Caco-2 (cell line): ENCODE results near the gene TMEM205. TPM values are rescaled to one million over a fixed set of nuclear protein-coding genes. Genes with fewer than 3 reads are reported as not detected.
A peak's percentile ranks its signal among the peaks of the same experiment; 100 is the strongest.
"Not testable (repeated sequence)": the region's sequence is repeated elsewhere in the genome, so short reads cannot be mapped to it uniquely, and the experiment has no call there.

Source experiments
- BruUV-seq: library from RNA; stranded (reverse); fragments of 400-500 nt; replicated peaks from 2 replicates; lab custom pipeline; 2021; lab: Mats Ljungman, UMichigan
- CTCF ChIA-PET: fragments of 300-600 bp; sonication (Branson Sonifier 250); formaldehyde crosslinking; loops from one replicate; lab custom pipeline; 2022; ENCODE audit warnings: antibody characterized with exemption; lab: Charles Lee
- POLR2A ChIA-PET: fragments of 300-600 bp; sonication (Branson Sonifier 250); formaldehyde crosslinking; loops from one replicate; lab custom pipeline; 2022; ENCODE audit warnings: antibody characterized with exemption; lab: Charles Lee
- DNase-seq, 2 experiments: peaks; one replicate each; pipeline versions ENCODE4 v3.0.0 to v3.0.0-alpha.2; 2020 to 2022
- H3K27me3 ChIP-seq: replicated peaks from 2 replicates; pipeline ENCODE4 v1.6.0; 2011; ENCODE audit warnings: low read length; ENCODE audit not compliant: control insufficient read depth, insufficient read depth
- H3K36me3 ChIP-seq: 2 replicates; pipeline ENCODE4 v1.5.1; 2011; ENCODE audit warnings: low read length; ENCODE audit not compliant: control insufficient read depth, insufficient read depth
- H3K4me1 ChIP-seq: fragments of 250-450 bp; sonication (Bioruptor Pico); 2 replicates; pipeline ENCODE4 v1.5.1; 2020; ENCODE audit warnings: mild to moderate bottlenecking
- H3K4me3 ChIP-seq: 2 replicates; pipeline ENCODE4 v1.5.1; 2011; ENCODE audit warnings: low read depth, mild to moderate bottlenecking, control low read depth, low read length
- H3K9me3 ChIP-seq: fragments of 250-450 bp; sonication (Bioruptor Pico); 2 replicates; pipeline ENCODE4 v1.5.1; 2020; ENCODE audit warnings: mild to moderate bottlenecking, moderate library complexity
- H3K27ac Mint-ChIP-seq: one replicate; pipeline ENCODE4 v1.8.0; 2022; ENCODE audit warnings: mixed read lengths; ENCODE audit not compliant: unreplicated experiment
- H3K27me3 Mint-ChIP-seq: one replicate; pipeline ENCODE4 v1.8.0; 2022; ENCODE audit warnings: mixed read lengths; ENCODE audit not compliant: insufficient read depth, unreplicated experiment
- H3K36me3 Mint-ChIP-seq: one replicate; pipeline ENCODE4 v1.8.0; 2022; ENCODE audit warnings: mild to moderate bottlenecking, mixed read lengths; ENCODE audit not compliant: insufficient read depth, unreplicated experiment
- H3K4me1 Mint-ChIP-seq: one replicate; pipeline ENCODE4 v1.8.0; 2022; ENCODE audit warnings: low read depth, mixed read lengths; ENCODE audit not compliant: unreplicated experiment
- H3K4me3 Mint-ChIP-seq: one replicate; pipeline ENCODE4 v1.8.0; 2022; ENCODE audit warnings: mild to moderate bottlenecking, moderate library complexity, mixed read lengths; ENCODE audit not compliant: unreplicated experiment
- H3K9me3 Mint-ChIP-seq: one replicate; pipeline ENCODE4 v1.8.0; 2022; ENCODE audit warnings: mixed read lengths; ENCODE audit not compliant: unreplicated experiment
- CTCF ChIP-seq, 2 experiments: fragments of 200-600 bp in 1 of 2; IDR thresholded peaks; 1 replicate in 1 of 2; 2 replicates in 1 of 2; pipeline versions ENCODE4 v1.5.1 to v1.8.0; 2011 to 2022; ENCODE audit warnings: antibody characterized with exemption in 1 of 2, control low read depth in 1 of 2, inconsistent platforms in 1 of 2, low read depth in 1 of 2, low read length in 1 of 2, mild to moderate bottlenecking in 1 of 2, moderate library complexity in 1 of 2; ENCODE audit not compliant: insufficient read depth in 1 of 2, severe bottlenecking in 1 of 2, unreplicated experiment in 1 of 2
- intact Hi-C: fragments of 100-400 bp; cut with micrococcal nuclease; formaldehyde crosslinking; loops from one replicate; pipeline ENCODE4 v1.10.0; 2022; ENCODE audit not compliant: unreplicated experiment
- total RNA-seq: library from RNA; stranded (reverse); gene quantifications from 2 replicates; pipeline ENCODE4 v1.2.3, GENCODE V29; 2022

Gene TMEM205
- total RNA-seq, 1 experiment from 2014 or later = 68.3 TPM

- Mint-ChIP-seq H3K36me3 (peaks cover 12% of the 10 kb centered on the region), H3K4me1 (no peaks in the 10 kb centered on the region), H3K9me3 (no peaks in the 10 kb centered on the region), H3K4me3 (peak overlapping the region; percentile 95), H3K27ac (peak overlapping the region; percentile 98), H3K27me3 (no peaks in the 10 kb centered on the region)
- Histone ChIP-seq H3K9me3 (no peaks in the 10 kb centered on the region), H3K4me3 (peak overlapping the region; percentile 58), H3K27me3 (no peaks in the 10 kb centered on the region), H3K4me1 (0 out of 2 replicates have a peak, but pooled peaks cover 4% of the 10 kb centered on the region), H3K36me3 (no peaks in the 10 kb centered on the region)
- no TSS peak for BruUV-seq
- peak; percentile 68 to 70 for TF ChIP-seq CTCF (IDR thresholded peaks at IDR 0.05; ENCODE audit: insufficient read depth in 1 of 2, low read depth in 1 of 2, low read length in 1 of 2, severe bottlenecking in 1 of 2, unreplicated experiment in 1 of 2)
- intact Hi-C loops = loop anchor here (1.0 to 5.0 kb wide), 4 partner anchors 36 to 101 kb away; partner anchors contain the start of genes ODAD3, PRKCSH and RGL3
- DNase-seq = peak; percentile 99
- ChIA-PET CTCF (interaction anchor here (0.5 to 2.2 kb wide), 42 partner anchors 10 to 455 kb away, joined by 3 to 42 read pairs (median 4); partner anchors contain the start of genes CCDC159, ECSIT, ELOF1 and ODAD3), POLR2A (interaction anchor here (0.5 to 1.8 kb wide), 12 partner anchors 11 to 259 kb away, joined by 3 to 14 read pairs (median 5); partner anchors contain the start of genes CCDC159, ODAD3, PRKCSH and TMEM205)
Observed at GRCh38 chr19:11380653-11381537, 34.8 kb upstream of the TMEM205 start.

- Mint-ChIP-seq H3K4me3 (peak overlapping the region; percentile 95), H3K9me3 (no peaks in the 10 kb centered on the region), H3K27me3 (no peaks in the 10 kb centered on the region), H3K36me3 (peaks cover 12% of the 10 kb centered on the region), H3K27ac (no peak overlapping the region), H3K4me1 (no peaks in the 10 kb centered on the region)
- POLR2A ChIA-PET = no interaction called here
- no peaks in the 10 kb centered on the region for H3K36me3 ChIP-seq
- H3K4me1 ChIP-seq = peaks cover 10% of the 10 kb centered on the region; the same call in 1 of the 2 replicates
- intact Hi-C loops = loop anchor here (2.0 to 5.0 kb wide), 2 partner anchors 37 to 85 kb away; partner anchors contain the start of gene RGL3
- BruUV-seq = no TSS peak
- CTCF ChIA-PET = interaction anchor here (0.5 to 2.2 kb wide), 4 partner anchors 57 to 103 kb away, joined by 4 to 42 read pairs (median 13); no protein-coding TSS in a partner anchor
- TF ChIP-seq CTCF (IDR thresholded peaks at IDR 0.05; ENCODE audit: insufficient read depth in 1 of 2, low read depth in 1 of 2, low read length in 1 of 2, severe bottlenecking in 1 of 2, unreplicated experiment in 1 of 2) = no peak
- H3K27me3 ChIP-seq = no peaks in the 10 kb centered on the region
- DNase-seq = no peak
- no peaks in the 10 kb centered on the region for H3K9me3 ChIP-seq
- no peak overlapping the region for H3K4me3 ChIP-seq
Observed at GRCh38 chr19:11379857-11380350, 33.8 kb upstream of the TMEM205 start.

GRCh38 chr19:11379269-11379845 lies 33.3 kb upstream of the TMEM205 start:
- BruUV-seq, CTCF ChIA-PET, DNase-seq, H3K27me3 Mint-ChIP-seq, POLR2A ChIA-PET, H3K4me1 Mint-ChIP-seq, H3K9me3 ChIP-seq, H3K4me3 Mint-ChIP-seq, H3K27ac Mint-ChIP-seq, intact Hi-C loops, H3K27me3 ChIP-seq, H3K4me3 ChIP-seq, H3K4me1 ChIP-seq, H3K9me3 Mint-ChIP-seq, H3K36me3 ChIP-seq: not testable (repeated sequence)
- peaks cover 12% of the 10 kb centered on the region for H3K36me3 Mint-ChIP-seq
